Fibroblast of skin of right biceps (primary cell): ENCODE data around the gene MACROD1.

Experiments
- DNase-seq: peaks from one replicate; pipeline ENCODE4 v3.0.0-alpha.2; 2013

Gene MACROD1

DNA sequence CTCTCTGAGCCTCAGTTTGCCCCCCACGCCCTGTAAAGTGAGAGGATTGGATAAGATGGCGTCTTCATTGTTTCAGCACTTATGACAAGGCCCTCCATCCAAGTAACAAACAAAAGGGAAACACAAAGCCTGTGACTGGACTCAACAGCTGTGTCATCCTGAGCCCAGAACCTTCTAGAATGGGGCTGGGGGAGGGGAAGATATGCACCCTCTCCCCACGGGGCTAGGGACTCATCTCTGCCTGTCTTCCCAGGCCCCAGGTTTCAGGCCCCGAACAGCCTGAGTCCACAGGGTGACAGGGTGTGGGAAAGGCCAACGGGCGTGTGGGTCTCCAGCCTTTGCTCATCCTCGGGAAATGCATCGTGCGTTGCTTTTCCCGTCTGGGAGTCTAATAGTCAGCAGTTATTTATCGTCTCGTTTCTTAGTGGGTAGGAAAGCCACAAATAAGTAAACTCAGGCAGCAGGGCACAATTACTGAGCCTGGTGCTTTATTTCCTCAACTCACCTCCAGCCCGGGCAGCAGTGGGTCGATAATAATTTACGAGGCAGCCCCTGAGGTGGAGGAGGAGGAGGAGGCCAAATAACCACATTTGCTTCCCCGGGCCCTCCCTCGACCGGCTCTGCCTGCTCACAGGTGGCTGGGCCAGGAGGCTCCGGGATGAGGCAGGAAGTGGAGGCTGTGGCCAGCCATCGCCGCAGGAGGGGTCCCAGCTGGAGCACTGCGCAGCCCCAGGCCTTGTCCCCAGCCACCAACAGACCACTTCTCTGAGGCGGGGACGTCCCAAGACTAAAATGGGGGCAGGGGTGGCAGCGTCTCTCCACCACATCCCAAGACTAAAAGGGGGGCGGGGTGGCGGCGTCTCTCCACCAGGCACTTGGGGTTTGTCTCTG, 75.8 kb downstream of the MACROD1 start:
- peak; percentile 36 for DNase-seq

GRCh38 chr11:64089493-64089892, 76.4 kb downstream of the MACROD1 start:
- DNase-seq, result no peak

- no peak for DNase-seq
These were observed 76.9 kb downstream of the MACROD1 start for GRCh38 chr11:64089027-64089360.

GRCh38 chr11:64088162-64089026, 77.5 kb downstream of the MACROD1 start:
- no peak for DNase-seq

DNA sequence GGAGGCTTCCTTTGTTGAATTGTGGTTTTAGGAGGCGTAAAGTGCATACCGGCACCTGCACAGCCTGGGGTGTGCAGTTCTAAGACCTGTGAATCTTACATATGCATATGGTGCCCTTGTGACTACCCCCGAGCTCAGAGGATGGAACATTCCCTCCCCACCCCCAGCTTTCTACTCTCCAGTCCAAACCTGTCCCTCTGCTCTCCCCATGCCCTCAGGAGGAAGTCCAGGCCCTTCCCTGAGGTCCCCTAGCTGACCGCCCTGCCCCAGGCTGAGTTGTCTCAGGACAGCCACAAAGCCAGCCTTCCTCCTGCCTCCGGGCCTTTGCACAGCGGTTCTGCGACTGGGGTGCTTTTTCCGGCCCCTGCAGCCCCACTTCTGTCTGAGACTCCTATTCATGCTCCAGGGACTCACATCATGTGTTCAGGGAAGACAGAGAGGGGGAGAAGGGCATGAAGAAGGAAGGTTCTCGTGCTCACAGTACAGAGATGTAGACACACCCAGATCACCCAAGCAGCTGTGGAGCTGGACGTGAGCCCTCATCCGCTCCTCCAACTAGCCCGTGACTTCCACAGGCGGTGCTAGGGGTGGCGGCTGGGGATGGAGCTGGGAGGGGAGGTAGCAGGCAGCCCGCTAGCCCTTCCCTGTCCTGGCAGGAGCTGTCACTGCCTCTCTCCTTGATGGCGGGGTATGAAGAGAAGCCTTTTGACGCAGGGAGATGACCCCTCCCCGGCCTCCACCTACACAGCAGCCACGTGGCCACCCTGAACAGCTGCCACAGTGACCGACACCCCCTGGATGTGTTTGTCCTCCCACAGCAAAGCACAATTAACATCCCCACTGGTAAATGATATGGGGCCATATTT, 79.4 kb downstream of the MACROD1 start:
- DNase-seq, result peak; percentile 24

- DNase-seq, result no peak
These were observed 80.0 kb downstream of the MACROD1 start for GRCh38 chr11:64085906-64086257.

DNA sequence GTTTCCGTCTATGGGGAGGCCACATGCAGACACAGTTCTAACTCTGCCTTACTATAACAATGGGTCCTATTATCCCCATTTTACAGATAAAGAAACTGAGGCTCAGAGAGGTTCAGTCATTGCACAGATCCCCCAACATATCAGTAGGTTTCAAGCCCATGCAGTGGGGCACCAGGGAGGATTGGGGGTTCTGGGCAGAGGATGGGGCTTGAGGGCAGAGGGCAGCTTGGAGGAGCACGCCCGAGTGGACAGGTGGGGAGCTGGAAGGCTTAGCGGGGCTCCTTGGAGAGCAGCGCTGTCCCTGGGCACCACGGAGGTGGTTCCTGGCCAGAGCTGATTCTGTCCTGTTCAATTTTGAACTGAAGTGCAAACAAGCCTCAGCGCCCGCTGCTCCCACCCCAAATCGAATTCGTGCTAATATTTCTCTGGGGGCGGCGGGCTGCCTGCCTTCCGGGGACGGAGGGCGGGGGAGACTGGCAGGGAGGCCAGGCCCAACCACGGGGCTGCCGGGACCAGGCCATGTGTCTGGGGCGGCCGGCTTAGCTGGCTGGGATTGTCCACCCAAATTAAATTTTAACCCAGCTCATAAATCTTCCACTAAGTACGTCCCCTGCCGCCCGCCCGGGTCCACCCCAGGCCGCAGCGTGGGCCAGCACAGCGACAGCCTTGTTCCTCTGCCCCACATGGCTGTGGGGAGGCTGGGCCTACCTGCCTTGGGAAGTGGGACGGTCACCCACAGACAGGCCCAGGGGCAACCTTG, 80.8 kb downstream of the MACROD1 start:
- DNase-seq, result no peak

DNA sequence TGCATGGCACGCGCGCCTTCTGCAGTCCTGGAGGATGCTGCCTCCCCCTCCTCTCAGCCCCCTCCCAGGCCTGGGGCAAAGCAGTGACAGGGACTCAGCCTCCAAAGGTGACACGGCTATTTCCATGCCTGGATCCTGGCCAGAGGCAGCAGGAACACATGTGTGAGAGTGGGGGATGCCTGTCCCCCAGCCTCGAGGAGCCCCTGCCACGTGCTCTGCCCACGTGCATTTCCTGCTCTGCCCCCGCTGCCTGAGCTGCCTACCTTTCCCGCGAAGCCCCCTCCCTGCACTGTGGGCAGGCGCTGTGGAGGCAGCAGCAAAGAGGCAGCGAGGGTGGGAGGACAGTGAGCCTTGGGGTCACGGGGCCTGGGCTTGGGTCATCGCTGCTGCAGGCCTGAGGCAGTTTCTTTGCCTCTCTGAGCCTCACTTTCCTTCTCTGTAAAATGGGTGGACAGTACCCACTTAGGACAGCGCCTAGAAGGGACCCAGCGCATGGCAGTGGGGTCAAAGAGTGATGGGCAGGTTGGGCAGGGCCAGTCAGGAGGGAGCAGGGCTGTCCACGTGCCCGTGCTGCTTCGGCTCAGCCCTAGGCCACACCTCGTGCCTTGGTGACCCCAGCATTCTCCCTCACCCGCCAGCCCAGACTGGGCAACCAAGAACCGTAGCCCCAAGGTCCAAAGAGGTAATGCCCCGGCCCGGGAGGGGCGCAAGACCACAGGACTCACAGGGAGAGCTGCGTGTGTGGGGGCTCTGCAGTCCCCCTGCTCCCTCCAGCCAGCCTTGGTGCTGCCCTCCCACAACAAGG, 81.6 kb downstream of the MACROD1 start:
- DNase-seq, result no peak

DNA sequence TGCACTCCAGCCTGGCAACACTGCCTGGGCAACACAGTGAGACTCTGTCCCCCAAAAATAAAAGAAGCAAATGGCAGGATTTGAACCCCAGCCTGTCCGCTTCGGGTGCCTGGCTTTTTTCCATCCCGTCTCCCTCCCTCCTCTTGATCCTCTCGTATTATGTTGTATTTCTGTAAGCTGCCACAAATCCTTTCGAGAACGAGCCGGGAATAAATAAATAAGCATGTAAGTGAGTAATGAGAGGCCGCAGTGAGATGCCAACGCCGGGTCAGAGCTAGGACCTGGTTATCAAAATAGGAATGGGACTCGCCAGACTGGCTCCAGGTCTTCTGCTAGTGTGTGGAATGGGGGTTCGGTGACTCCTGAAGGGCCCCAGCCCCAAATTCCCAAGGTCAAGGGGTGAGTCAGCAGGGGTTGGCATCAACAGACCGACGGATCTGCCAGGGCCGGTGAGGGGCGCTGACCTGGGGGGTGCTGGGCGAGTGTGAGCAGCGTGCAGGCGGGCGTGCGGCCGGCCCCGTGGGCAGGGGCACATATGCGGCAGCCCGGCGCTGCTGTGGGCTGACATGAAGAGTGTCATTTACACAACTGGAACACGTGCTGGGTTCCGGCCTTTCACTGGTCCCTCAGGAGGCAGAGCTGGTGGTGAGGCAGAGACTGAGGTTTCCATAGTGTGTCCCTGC, 82.4 kb downstream of the MACROD1 start:
- DNase-seq, result no peak

DNA sequence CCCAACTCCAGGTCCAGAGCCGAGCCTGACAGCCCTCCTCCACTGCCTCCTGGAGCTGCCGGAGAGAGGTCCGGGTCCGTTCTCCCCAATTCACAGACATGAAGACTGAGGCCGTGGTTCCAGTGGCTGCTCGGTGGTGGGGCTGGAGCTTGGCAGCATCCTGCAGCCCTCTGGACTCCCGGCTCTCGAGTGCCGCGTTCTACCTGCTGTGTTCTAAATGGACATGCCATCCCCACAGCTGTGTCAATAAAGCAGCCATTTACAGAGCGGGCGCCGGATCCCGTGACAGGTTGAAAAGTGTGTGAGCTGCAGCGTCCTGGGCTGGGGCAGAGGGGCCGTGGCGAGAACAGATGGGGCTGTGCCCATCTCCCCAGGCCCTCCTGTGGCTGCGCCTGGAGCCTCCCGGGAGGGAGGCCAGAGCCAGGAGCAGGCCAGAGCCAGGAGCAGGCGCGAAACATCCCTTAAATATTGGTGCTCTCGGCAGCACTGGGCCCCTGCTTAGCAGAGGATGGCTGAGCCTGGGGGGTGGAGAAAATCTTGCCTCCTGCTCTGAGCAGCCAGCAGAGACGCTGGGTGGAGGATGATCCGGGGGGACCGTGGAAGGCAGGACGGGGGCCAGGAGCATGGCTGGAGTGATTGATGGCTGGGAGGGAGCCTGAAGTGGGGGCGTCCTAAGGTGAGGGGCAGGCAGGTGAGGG, 84.0 kb downstream of the MACROD1 start:
- DNase-seq, result no peak

DNA sequence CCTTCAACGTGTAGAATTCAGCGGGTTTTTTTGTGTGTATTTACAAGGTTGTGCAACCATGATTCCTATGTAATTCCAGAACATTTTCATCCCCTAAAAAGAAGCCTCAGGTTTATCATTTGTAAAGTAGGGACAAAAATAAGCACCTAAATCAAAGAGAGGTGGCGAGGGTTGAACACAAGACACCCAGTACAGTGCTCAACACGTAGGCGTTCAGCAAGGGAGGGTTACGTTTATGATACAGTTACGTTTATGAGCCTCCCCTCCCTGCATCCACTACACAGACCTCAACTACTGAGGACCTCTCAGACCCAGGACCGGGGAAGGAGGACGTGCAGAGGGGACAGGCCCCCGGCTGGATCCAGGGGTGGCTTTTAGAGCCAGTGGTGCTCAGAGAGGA, 85.5 kb downstream of the MACROD1 start:
- DNase-seq, result no peak

- DNase-seq, result no peak
These were observed 87.0 kb downstream of the MACROD1 start for GRCh38 chr11:64078905-64079304.

DNA sequence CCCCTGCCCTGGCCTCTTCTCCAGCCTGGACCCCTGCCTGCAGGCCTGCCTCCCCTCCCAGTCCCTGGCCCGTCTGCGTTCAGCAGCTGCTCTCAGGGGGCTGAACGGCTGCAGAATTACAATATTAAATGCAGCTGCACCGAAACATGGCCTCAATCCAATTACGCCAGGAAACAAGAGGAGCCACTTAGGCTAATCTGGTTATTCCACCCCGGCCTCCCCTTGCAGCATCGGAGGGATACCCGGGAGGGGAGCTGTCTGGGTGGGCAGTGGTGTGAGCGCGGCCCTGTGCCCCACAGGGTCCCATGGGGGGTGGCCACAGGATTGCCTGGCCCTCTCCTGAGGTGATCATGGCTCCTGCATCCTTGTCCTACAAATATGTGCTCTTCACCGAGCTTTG, 87.6 kb downstream of the MACROD1 start:
- DNase-seq, result no peak

- no peak for DNase-seq
These were observed 88.3 kb downstream of the MACROD1 start for GRCh38 chr11:64077607-64078006.

DNA sequence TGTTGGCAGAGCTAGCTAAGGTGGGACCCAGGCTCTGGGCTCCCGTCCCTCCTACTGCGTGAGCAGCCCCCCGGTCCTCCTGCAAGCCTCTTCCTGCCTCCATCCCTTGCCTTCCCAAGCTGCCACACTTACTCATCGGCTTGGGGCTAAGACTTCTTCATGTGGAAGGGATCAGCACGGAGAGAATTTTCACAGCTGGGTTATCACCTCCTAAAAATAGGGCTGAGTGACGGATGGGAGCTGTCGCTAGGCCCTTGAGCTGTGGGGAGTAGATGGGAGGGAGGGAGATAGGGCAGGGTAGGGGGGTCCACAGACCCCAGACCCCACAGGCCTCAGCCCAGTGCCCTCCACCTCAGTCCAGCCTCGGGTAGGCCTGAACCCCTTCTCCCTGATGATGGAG, 89.2 kb downstream of the MACROD1 start:
- DNase-seq, result no peak

- no peak for DNase-seq
These were observed 91.7 kb downstream of the MACROD1 start for GRCh38 chr11:64074239-64074638.

- no peak for DNase-seq
These were observed 92.4 kb downstream of the MACROD1 start for GRCh38 chr11:64073542-64073941.

- DNase-seq, result no peak
These were observed 93.0 kb downstream of the MACROD1 start for GRCh38 chr11:64072871-64073270.

DNA sequence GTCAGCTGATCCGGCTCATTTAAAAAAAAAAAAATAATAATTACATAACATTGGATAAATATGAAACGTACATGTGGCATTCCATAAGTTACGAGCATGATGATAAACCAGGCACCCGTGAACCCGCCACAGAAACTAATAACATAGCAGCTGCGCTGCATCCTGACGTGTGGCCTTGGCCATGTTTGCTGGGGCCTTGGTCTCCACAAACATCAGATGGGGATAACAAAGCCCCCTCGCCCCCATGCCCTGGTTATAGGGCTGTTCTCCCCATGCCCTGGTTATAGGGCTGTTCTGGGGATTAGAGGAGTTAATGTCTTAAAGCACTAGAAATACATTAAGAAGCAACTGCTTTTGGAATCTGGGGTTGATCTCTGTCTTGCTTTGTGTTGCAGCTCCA, 93.5 kb downstream of the MACROD1 start:
- no peak for DNase-seq

DNA sequence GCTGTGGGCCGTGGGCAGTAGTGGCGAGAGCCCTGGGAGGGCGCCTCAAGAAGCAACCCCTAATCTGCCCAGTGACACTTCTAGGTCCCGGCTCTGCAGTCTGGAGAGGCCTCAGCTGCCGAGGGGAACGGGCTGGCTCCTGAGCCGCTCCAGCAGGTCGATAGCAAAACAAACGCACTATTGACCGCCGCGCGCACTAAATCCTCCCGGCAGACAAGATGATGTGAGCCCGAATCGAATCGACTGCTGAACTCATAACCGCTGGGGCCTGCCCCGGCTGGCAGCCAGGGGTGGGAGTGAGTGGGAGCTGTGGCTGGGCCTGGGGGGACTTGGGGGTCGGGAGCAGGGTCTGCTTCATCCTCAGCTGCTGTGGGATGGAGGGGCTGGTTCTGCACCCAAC, 94.1 kb downstream of the MACROD1 start:
- no peak for DNase-seq
